ENCODE measurements around the gene ARG1. TPM values are rescaled to one million over a fixed set of nuclear protein-coding genes. Genes with fewer than 3 reads are reported as not detected.

ARG1 gene
- polyA plus RNA-seq, 1 of the 3 experiments (the other 2 are of a cell fraction): not detected

DNA sequence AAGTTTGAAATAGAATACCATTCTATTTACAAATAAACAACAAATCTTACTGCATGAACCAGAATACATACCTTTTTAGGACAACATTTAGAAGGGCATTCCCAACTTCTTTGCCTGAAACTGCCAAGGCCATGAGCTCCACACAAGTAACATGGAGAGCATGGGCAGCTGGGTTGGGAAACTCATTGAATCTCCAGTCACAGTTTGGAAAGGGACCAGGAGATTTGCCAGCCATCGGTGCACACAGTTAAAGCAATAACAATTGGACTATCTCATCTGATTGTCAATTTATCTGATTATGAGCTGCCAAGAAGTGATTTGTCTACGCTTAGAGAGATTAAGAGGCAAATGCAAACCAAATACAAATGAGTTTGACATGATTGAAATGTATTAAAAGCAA is 19.9 kb downstream of the ARG1 start (continued):
- TF ChIP-seq, protein P1, sequence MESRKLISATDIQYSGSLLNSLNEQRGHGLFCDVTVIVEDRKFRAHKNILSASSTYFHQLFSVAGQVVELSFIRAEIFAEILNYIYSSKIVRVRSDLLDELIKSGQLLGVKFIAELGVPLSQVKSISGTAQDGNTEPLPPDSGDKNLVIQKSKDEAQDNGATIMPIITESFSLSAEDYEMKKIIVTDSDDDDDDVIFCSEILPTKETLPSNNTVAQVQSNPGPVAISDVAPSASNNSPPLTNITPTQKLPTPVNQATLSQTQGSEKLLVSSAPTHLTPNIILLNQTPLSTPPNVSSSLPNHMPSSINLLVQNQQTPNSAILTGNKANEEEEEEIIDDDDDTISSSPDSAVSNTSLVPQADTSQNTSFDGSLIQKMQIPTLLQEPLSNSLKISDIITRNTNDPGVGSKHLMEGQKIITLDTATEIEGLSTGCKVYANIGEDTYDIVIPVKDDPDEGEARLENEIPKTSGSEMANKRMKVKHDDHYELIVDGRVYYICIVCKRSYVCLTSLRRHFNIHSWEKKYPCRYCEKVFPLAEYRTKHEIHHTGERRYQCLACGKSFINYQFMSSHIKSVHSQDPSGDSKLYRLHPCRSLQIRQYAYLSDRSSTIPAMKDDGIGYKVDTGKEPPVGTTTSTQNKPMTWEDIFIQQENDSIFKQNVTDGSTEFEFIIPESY (IDR thresholded peaks at IDR 0.05; ENCODE audit: borderline replicate concordance, low read depth): no peak

DNA sequence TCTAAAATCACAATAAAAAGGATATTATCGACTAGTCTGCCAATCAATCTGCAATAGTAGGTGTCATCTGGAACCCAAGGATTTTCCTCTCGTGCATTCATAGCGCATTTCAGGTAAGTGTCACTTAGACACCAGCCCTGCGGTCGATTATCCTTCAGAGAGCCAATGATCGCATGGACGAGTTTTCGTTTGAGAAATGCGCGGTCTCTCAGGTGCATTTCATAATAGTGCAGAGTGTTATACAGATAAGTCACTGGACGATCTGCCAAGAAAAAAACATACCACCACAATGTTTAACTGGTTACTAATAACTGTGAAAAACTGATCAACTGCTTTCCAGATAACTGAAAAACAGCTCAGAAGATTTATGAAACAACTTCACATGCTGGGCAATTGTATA is 21.0 kb downstream of the ARG1 start:
- no peak for TF ChIP-seq FOXM1 (IDR thresholded peaks at IDR 0.05; ENCODE audit: low read depth)
- no peak for TF ChIP-seq NFIC (IDR thresholded peaks at IDR 0.05; ENCODE audit: borderline replicate concordance)
- TF ChIP-seq, protein P2, sequence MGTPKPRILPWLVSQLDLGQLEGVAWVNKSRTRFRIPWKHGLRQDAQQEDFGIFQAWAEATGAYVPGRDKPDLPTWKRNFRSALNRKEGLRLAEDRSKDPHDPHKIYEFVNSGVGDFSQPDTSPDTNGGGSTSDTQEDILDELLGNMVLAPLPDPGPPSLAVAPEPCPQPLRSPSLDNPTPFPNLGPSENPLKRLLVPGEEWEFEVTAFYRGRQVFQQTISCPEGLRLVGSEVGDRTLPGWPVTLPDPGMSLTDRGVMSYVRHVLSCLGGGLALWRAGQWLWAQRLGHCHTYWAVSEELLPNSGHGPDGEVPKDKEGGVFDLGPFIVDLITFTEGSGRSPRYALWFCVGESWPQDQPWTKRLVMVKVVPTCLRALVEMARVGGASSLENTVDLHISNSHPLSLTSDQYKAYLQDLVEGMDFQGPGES (IDR thresholded peaks at IDR 0.05; ENCODE audit: low read depth, low read length): no peak
- TF ChIP-seq POLR2AphosphoS5 (IDR thresholded peaks at IDR 0.05; ENCODE audit: low read depth, low read length): no peak
- no peak for TF ChIP-seq NRF1 (IDR thresholded peaks at IDR 0.05; ENCODE audit: low read depth, low read length)
- TF ChIP-seq MXI1 (IDR thresholded peaks at IDR 0.05; ENCODE audit: low read depth, low read length): no peak
- no peak for TF ChIP-seq EZH2phosphoT487 (IDR thresholded peaks at IDR 0.05; ENCODE audit: borderline replicate concordance, low read depth)
- TF ChIP-seq, protein P3, sequence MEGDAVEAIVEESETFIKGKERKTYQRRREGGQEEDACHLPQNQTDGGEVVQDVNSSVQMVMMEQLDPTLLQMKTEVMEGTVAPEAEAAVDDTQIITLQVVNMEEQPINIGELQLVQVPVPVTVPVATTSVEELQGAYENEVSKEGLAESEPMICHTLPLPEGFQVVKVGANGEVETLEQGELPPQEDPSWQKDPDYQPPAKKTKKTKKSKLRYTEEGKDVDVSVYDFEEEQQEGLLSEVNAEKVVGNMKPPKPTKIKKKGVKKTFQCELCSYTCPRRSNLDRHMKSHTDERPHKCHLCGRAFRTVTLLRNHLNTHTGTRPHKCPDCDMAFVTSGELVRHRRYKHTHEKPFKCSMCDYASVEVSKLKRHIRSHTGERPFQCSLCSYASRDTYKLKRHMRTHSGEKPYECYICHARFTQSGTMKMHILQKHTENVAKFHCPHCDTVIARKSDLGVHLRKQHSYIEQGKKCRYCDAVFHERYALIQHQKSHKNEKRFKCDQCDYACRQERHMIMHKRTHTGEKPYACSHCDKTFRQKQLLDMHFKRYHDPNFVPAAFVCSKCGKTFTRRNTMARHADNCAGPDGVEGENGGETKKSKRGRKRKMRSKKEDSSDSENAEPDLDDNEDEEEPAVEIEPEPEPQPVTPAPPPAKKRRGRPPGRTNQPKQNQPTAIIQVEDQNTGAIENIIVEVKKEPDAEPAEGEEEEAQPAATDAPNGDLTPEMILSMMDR (IDR thresholded peaks at IDR 0.05): no peak
- TF ChIP-seq, protein P4, sequence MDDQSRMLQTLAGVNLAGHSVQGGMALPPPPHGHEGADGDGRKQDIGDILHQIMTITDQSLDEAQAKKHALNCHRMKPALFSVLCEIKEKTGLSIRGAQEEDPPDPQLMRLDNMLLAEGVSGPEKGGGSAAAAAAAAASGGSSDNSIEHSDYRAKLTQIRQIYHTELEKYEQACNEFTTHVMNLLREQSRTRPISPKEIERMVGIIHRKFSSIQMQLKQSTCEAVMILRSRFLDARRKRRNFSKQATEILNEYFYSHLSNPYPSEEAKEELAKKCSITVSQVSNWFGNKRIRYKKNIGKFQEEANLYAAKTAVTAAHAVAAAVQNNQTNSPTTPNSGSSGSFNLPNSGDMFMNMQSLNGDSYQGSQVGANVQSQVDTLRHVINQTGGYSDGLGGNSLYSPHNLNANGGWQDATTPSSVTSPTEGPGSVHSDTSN (IDR thresholded peaks at IDR 0.05): no peak
- POLR2A ChIA-PET: no interaction called here
- Histone ChIP-seq H3K27ac (ENCODE audit: low read depth in 2 of 2, low read length in 1 of 2) (no peak overlapping the region), H3K4me2 (no peak overlapping the region), H3K4me3 (ENCODE audit: low read depth in 2 of 2, low read length in 1 of 2) (no peak overlapping the region), H3K27me3 (ENCODE audit: insufficient read depth) (no peaks in the 10 kb centered on the region), H3K79me2 (ENCODE audit: insufficient read depth) (no peaks in the 10 kb centered on the region), H3F3A (replicated peaks; ENCODE audit: insufficient read depth) (no peaks in the 10 kb centered on the region), H3K4me1 (ENCODE audit: control insufficient read depth in 1 of 2, insufficient read depth in 2 of 2, low read depth in 1 of 2, low read length in 1 of 2) (no peaks in the 10 kb centered on the region), H3K36me3 (replicated peaks in 1 of 2; ENCODE audit: control insufficient read depth in 1 of 2, insufficient read depth in 2 of 2, low read length in 1 of 2) (peaks cover 78 to 84% of the 10 kb centered on the region in 2 experiments), H4K20me1 (ENCODE audit: insufficient read depth) (no peaks in the 10 kb centered on the region), H3K9ac (no peak overlapping the region), H3K9me2 (no peaks in the 10 kb centered on the region), H2AFZ (ENCODE audit: low read depth) (no peak overlapping the region), H3K9me3 (no peaks in the 10 kb centered on the region)
- CTCF ChIA-PET: no interaction called here
- no peak for DNase-seq
- 91% methylated on average over 11 of the region's 11 CpGs for WGBS (ENCODE audit: low lambda C conversion rate)
